NCI-H1048 (cell line): ENCODE measurements around the gene PPP4C.

Source experiments
- DNase-seq: peaks from one replicate; lab custom pipeline; 2025; lab: John Stamatoyannopoulos, UW

The PPP4C gene

GRCh38 chr16:30054959-30055553, 20.7 kb upstream of the PPP4C start:
- no peak for DNase-seq

- DNase-seq: no peak
Measured at GRCh38 chr16:30060346-30060745, 15.4 kb upstream of the PPP4C start.

GRCh38 chr16:30060836-30061554, 14.8 kb upstream of the PPP4C start:
- DNase-seq: no peak

GRCh38 chr16:30063278-30063892, 12.4 kb upstream of the PPP4C start:
- no peak for DNase-seq

- DNase-seq: no peak
Measured at GRCh38 chr16:30063893-30064728, 11.7 kb upstream of the PPP4C start.

- no peak for DNase-seq
Measured at GRCh38 chr16:30064729-30065101, 11.1 kb upstream of the PPP4C start.

GRCh38 chr16:30065102-30065942, 10.5 kb upstream of the PPP4C start, which contains the start of gene ALDOA:
Gene ALDOA (plus strand): TSS chr16:30065760. CDS start chr16:30066898, 1,138 bp downstream.
- peak; percentile 89 for DNase-seq

- DNase-seq: no peak
Measured at GRCh38 chr16:30065943-30066760, 9.6 kb upstream of the PPP4C start.

- no peak for DNase-seq
Measured at GRCh38 chr16:30066761-30067583, 8.8 kb upstream of the PPP4C start.

- no peak for DNase-seq
Measured at GRCh38 chr16:30067584-30067916, 8.2 kb upstream of the PPP4C start.

- no peak for DNase-seq
Measured at GRCh38 chr16:30068333-30068732, 7.5 kb upstream of the PPP4C start.

- no peak for DNase-seq
Measured at GRCh38 chr16:30068750-30069610, 6.8 kb upstream of the PPP4C start.

GRCh38 chr16:30069611-30070462, 6.0 kb upstream of the PPP4C start:
- DNase-seq: no peak

GRCh38 chr16:30070490-30070889, 5.3 kb upstream of the PPP4C start:
- DNase-seq: no peak

- no peak for DNase-seq
Measured at GRCh38 chr16:30076276-30076791, 540 bp downstream of the PPP4C start.

GRCh38 chr16:30077656-30078055, 1.9 kb downstream of the PPP4C start:
- no peak for DNase-seq

- no peak for DNase-seq
Measured at GRCh38 chr16:30078744-30079143, 3.0 kb downstream of the PPP4C start.

- no peak for DNase-seq
Measured at GRCh38 chr16:30079480-30079879, 3.7 kb downstream of the PPP4C start.
